Stimulated activated CD4-positive, alpha-beta T cell treated with anti-CD3 and anti-CD28 coated beads, Interleukin-1b, Interleukin-23, amount 100 ng/mL, for 24 hours (primary cell): Measurements from ENCODE around the gene ZNF121.
"Not testable (repeated sequence)": the region's sequence is repeated elsewhere in the genome, so short reads cannot be mapped to it uniquely, and the experiment has no call there.

ENCODE experiments used
- DNase-seq, 4 experiments: peaks; one replicate each; pipeline ENCODE4 v3.0.0-alpha.2; 2020; ENCODE audit warnings: low read depth in 4 of 4, low spot score in 1 of 4

ZNF121 gene

GRCh38 chr19:9584073-9584833, at the start of gene ZNF121:
TSS of gene ZNF121 (minus strand) at chr19:9584504. CDS start at chr19:9568097, 16,407 bp downstream.
- peak; percentile 66 to 79 (median 72) for DNase-seq

- DNase-seq: no peak
Observed at GRCh38 chr19:9627856-9628255, 43.6 kb upstream of the ZNF121 start.

GRCh38 chr19:9622531-9622930, 38.2 kb upstream of the ZNF121 start:
- no peak for DNase-seq

GRCh38 chr19:9621156-9622037, 37.1 kb upstream of the ZNF121 start, which contains the start of gene ZNF561:
TSS of gene ZNF561 (minus strand) at chr19:9621232. CDS start at chr19:9619456, 1,776 bp downstream.
- peak; percentile 66 to 80 (median 73) for DNase-seq

- no peak for DNase-seq
Observed at GRCh38 chr19:9620842-9621155, 36.5 kb upstream of the ZNF121 start.

- DNase-seq: no peak
Observed at GRCh38 chr19:9615844-9616243, 31.5 kb upstream of the ZNF121 start.

GRCh38 chr19:9610484-9611113, 26.3 kb upstream of the ZNF121 start:
- no peak for DNase-seq

GRCh38 chr19:9608912-9609311, 24.6 kb upstream of the ZNF121 start:
- no peak for DNase-seq

GRCh38 chr19:9597027-9597426, 12.7 kb upstream of the ZNF121 start:
- no peak for DNase-seq

GRCh38 chr19:9586764-9587163, 2.5 kb upstream of the ZNF121 start:
- DNase-seq: peak; percentile 47 to 65 (median 62)

GRCh38 chr19:9582081-9582725, 2.1 kb downstream of the ZNF121 start:
- not testable (repeated sequence) for DNase-seq

- no peak for DNase-seq
Observed at GRCh38 chr19:9580728-9581127, 3.6 kb downstream of the ZNF121 start.

GRCh38 chr19:9570255-9570654, 14.0 kb downstream of the ZNF121 start:
- no peak for DNase-seq

- no peak for DNase-seq
Observed at GRCh38 chr19:9566729-9567128, 17.6 kb downstream of the ZNF121 start.

- DNase-seq: no peak
Observed at GRCh38 chr19:9565900-9566705, 18.2 kb downstream of the ZNF121 start.

- no peak for DNase-seq
Observed at GRCh38 chr19:9552536-9553274, 31.6 kb downstream of the ZNF121 start.

- no peak for DNase-seq
Observed at GRCh38 chr19:9547870-9548269, 36.4 kb downstream of the ZNF121 start.

- not testable (repeated sequence) for DNase-seq
Observed at GRCh38 chr19:9541281-9541680, 43.0 kb downstream of the ZNF121 start.

- not testable (repeated sequence) for DNase-seq
Observed at GRCh38 chr19:9539921-9540320, 44.4 kb downstream of the ZNF121 start.

GRCh38 chr19:9539201-9539600, 45.1 kb downstream of the ZNF121 start:
- DNase-seq: not testable (repeated sequence)
